CD4-positive, alpha-beta T cell (primary cell): ENCODE data around the gene MAP2K7. TPM values are rescaled to one million over a fixed set of nuclear protein-coding genes. Genes with fewer than 3 reads are reported as not detected.

Experiments
- ATAC-seq: fragments of 200-7000 bp; cut with Tn5 transposase; one replicate; pipeline ENCODE4 v1.10.0; 2022; ENCODE audit warnings: mild to moderate bottlenecking; ENCODE audit not compliant: poor library complexity
- CTCF ChIA-PET: fragments of 350-600 bp; sonication (Branson Sonifier 250); formaldehyde crosslinking; loops from one replicate; lab custom pipeline; 2021; ENCODE audit warnings: antibody characterized with exemption, inconsistent platforms; lab: Charles Lee
- POLR2A ChIA-PET: fragments of 350-600 bp; sonication (Branson Sonifier 250); formaldehyde crosslinking; loops from one replicate; lab custom pipeline; 2021; ENCODE audit warnings: antibody characterized with exemption, inconsistent platforms; lab: Charles Lee
- DNase-seq, 14 experiments: peaks; one replicate each; pipeline ENCODE4 v3.0.0-alpha.2; 2013 to 2020; ENCODE audit warnings: mixed read lengths in 2 of 14
- H3K27ac ChIP-seq, 2 donors: one replicate each; pipeline versions ENCODE4 v1.5.1 to v1.7.0; 2013; ENCODE audit warnings: low read length in 2 of 2, low read depth in 1 of 2, mild to moderate bottlenecking in 1 of 2
- H3K27me3 ChIP-seq, 2 experiments: 1 replicate in 1 of 2; 2 replicates in 1 of 2; pipeline versions ENCODE4 v1.6.1 to v1.7.0; 2013; ENCODE audit warnings: low read length in 2 of 2, control low read depth in 1 of 2, mild to moderate bottlenecking in 1 of 2, moderate library complexity in 1 of 2; ENCODE audit not compliant: insufficient read depth in 2 of 2, control insufficient read depth in 1 of 2
- H3K36me3 ChIP-seq: one replicate; pipeline ENCODE4 v1.6.1; 2013; ENCODE audit warnings: low read length, control low read depth; ENCODE audit not compliant: insufficient read depth
- H3K4me1 ChIP-seq: one replicate; pipeline ENCODE4 v1.6.1; 2013; ENCODE audit warnings: low read length, control low read depth; ENCODE audit not compliant: insufficient read depth
- H3K4me3 ChIP-seq: one replicate; pipeline ENCODE4 v1.5.1; 2013; ENCODE audit warnings: mild to moderate bottlenecking, low read length, moderate library complexity
- H3K9me3 ChIP-seq, 2 experiments: 1 replicate in 1 of 2; 2 replicates in 1 of 2; pipeline versions ENCODE4 v1.6.1 to v1.7.0; 2013; ENCODE audit warnings: low read length in 2 of 2, mild to moderate bottlenecking in 2 of 2, control low read depth in 1 of 2, moderate library complexity in 1 of 2; ENCODE audit not compliant: control insufficient read depth in 1 of 2, insufficient read depth in 1 of 2
- H3K27ac Mint-ChIP-seq: one replicate; pipeline ENCODE4 v1.8.0; 2020; ENCODE audit warnings: mixed read lengths
- H3K27me3 Mint-ChIP-seq: one replicate; pipeline ENCODE4 v1.8.0; 2021; ENCODE audit warnings: mixed read lengths
- H3K36me3 Mint-ChIP-seq: one replicate; pipeline ENCODE4 v1.8.0; 2021; ENCODE audit warnings: low read depth, mixed read lengths
- H3K4me1 Mint-ChIP-seq: one replicate; pipeline ENCODE4 v1.8.0; 2021; ENCODE audit warnings: low read depth, mixed read lengths
- H3K4me3 Mint-ChIP-seq: one replicate; pipeline ENCODE4 v1.8.0; 2020; ENCODE audit warnings: mild to moderate bottlenecking, mixed read lengths
- H3K9me3 Mint-ChIP-seq: one replicate; pipeline ENCODE4 v1.8.0; 2020; ENCODE audit warnings: mixed read lengths
- intact Hi-C, 2 experiments: fragments of 100-400 bp; cut with DNase I in 1 of 2; cut with micrococcal nuclease in 1 of 2; formaldehyde crosslinking; loops; one replicate each; pipeline versions ENCODE4 v1.15.1 to v1.9.0; 2023 to 2025; cut with DNase I, micrococcal nuclease
- total RNA-seq, 174 experiments: library from RNA in 2 of 174; stranded (reverse) in 2 of 174; gene quantifications; one replicate each; pipeline ENCODE4 v1.2.3 and lab custom pipeline; 2021 to 2026
- TF ChIP-seq, protein P1 (sequence below): fragments of 200-600 bp; IDR thresholded peaks from one replicate; pipeline ENCODE4 v1.8.0; 2022; ENCODE audit warnings: antibody characterized with exemption, mild to moderate bottlenecking

The MAP2K7 gene
- total RNA-seq, 2 experiments from 2014 or later = 81.7 to 82.3 TPM

DNA sequence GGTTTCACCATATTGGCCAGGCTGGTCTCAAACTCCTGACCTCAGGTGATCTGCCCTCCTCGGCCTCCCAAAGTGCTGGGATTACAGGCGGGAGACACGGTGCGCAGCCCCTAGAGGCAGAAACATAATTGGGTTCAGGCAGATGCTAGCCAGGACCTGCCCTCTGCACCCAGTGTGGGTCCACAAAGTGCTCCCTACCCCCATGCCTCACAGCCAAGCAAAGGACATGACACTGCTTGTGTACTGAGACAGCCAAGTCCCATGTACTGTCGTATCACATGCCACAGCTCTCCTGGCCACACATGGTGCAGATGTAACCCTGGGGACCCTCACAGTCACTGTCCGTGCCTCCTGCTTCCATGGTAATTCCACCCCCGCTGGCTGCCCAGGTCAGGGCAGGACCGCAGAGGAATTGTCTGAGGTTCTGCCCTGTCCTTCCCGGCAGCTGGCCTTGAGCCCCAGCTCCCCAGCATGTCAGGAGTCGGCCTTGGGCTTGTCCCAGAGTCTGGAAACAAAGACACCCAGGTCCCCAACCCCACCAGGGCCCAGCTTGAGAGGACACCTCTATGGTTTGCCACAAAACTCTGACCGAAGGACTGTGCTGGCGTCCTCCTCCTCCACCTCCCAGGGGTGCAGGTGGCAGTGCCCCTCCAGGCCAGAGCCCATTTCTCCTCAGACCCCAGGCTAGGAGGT, 37.1 kb upstream of the MAP2K7 start:
- ChIA-PET CTCF (interaction anchor here (0.7 kb wide), 1 partner anchor 186 kb away, joined by 3 read pairs; the partner anchor contains the start of gene TRAPPC5), POLR2A (interaction anchor here (1.2 kb wide), 1 partner anchor 54 kb away, joined by 4 read pairs; the partner anchor contains the start of gene SNAPC2)
- no peaks in the 10 kb centered on the region for H3K9me3 Mint-ChIP-seq
- H3K27me3 ChIP-seq = peaks cover 6 to 11% of the 10 kb centered on the region in 2 experiments
- peaks cover 13% of the 10 kb centered on the region for H3K27me3 Mint-ChIP-seq
- H3K4me1 Mint-ChIP-seq = peaks cover 27% of the 10 kb centered on the region
- peaks cover 68% of the 10 kb centered on the region for H3K4me1 ChIP-seq
- peaks cover 0 to 8% of the 10 kb centered on the region in 2 experiments for H3K9me3 ChIP-seq
- H3K27ac ChIP-seq = no peak overlapping the region
- intact Hi-C loops = loop anchor here in 1 of 2 experiments (5.0 kb wide), 1 partner anchor 56 kb away; the partner anchor contains the start of gene SNAPC2
- H3K4me3 Mint-ChIP-seq = no peak overlapping the region
- no peaks in the 10 kb centered on the region for H3K36me3 Mint-ChIP-seq
- DNase-seq (no peak), ATAC-seq (no peak)
- TF ChIP-seq, protein P1, sequence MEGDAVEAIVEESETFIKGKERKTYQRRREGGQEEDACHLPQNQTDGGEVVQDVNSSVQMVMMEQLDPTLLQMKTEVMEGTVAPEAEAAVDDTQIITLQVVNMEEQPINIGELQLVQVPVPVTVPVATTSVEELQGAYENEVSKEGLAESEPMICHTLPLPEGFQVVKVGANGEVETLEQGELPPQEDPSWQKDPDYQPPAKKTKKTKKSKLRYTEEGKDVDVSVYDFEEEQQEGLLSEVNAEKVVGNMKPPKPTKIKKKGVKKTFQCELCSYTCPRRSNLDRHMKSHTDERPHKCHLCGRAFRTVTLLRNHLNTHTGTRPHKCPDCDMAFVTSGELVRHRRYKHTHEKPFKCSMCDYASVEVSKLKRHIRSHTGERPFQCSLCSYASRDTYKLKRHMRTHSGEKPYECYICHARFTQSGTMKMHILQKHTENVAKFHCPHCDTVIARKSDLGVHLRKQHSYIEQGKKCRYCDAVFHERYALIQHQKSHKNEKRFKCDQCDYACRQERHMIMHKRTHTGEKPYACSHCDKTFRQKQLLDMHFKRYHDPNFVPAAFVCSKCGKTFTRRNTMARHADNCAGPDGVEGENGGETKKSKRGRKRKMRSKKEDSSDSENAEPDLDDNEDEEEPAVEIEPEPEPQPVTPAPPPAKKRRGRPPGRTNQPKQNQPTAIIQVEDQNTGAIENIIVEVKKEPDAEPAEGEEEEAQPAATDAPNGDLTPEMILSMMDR = no peak
- H3K27ac Mint-ChIP-seq = no peak overlapping the region
- H3K4me3 ChIP-seq = no peak overlapping the region
- H3K36me3 ChIP-seq = no peaks in the 10 kb centered on the region

DNA sequence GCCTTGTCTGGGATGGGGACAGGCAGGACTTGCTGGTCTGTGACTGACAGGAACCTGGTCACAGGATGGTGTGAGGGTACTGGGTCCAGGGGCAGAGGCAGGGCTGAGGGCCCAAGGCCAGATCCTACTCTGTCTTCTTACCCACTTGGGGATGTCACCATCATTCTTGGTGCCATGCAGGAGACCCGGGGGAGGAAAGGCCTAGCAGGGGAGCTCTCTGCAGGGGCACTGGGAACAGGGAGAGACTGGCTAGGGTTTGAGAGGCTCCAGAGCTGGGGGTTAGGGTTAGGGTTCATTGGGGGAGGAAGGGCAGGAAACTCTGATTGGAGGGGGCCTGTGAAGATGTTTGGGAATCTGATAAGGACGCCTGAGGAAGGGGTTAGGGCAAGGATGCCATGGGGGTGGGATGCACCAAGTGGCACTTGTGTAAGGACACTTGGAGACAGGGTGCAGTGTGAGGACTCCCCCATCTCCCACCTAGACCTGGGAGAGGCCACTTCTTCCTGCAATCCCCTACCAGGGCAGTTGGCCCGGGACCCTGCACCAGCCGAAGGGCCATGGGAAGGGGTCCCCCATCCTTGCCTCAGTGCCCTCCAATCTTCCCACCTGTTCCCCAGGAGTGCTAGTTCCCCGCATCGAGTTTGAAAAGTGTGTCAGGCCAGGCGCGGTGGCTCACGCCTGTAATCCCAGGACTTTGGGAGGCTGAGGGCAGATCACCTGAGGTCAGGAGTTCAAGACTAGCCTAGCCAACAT, 36.4 kb upstream of the MAP2K7 start:
- CTCF ChIA-PET = no interaction called here
- Histone ChIP-seq H3K36me3 (no peaks in the 10 kb centered on the region), H3K27ac (no peak overlapping the region), H3K27me3 (peaks cover 7 to 8% of the 10 kb centered on the region in 2 experiments), H3K9me3 (peaks cover 0 to 15% of the 10 kb centered on the region in 2 experiments), H3K4me3 (no peak overlapping the region), H3K4me1 (peaks cover 68% of the 10 kb centered on the region)
- TF ChIP-seq, protein P1 = no peak
- peaks cover 20% of the 10 kb centered on the region for H3K27me3 Mint-ChIP-seq
- POLR2A ChIA-PET = no interaction called here
- no peak overlapping the region for H3K27ac Mint-ChIP-seq
- no peaks in the 10 kb centered on the region for H3K9me3 Mint-ChIP-seq
- H3K36me3 Mint-ChIP-seq = no peaks in the 10 kb centered on the region
- ATAC-seq (no peak), DNase-seq (no peak)
- intact Hi-C loops = loop anchor here in 1 of 2 experiments (5.0 kb wide), 1 partner anchor 55 kb away; the partner anchor contains the start of gene SNAPC2
- H3K4me3 Mint-ChIP-seq = no peak overlapping the region
- H3K4me1 Mint-ChIP-seq = peaks cover 34% of the 10 kb centered on the region

DNA sequence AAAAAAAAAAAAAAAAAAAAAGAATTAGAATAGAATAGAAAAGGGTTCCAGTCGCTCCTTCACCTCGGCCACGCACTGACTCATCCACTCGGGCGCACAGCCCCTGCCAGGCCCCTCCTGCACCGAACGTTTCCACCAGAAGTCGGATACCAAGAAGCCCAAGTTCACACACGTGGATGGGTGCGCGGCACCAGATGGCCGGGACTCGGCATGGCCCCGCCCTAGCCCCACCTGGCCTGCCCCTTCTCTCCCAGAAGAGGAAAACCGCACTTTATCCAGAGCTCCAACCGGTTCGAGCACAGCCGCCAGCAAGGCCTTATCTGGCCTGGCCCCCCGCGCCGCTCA, 35.4 kb upstream of the MAP2K7 start:
- ChIA-PET POLR2A (interaction anchor here (1.7 to 2.2 kb wide), 6 partner anchors 10 to 75 kb away, joined by 5 to 42 read pairs (median 15); partner anchors contain the start of genes MAP2K7, SNAPC2 and TIMM44), CTCF (interaction anchor here (1.2 to 2.2 kb wide), 16 partner anchors 9 to 188 kb away, joined by 3 to 43 read pairs (median 6); partner anchors contain the start of genes MAP2K7, SNAPC2, TIMM44 and TRAPPC5)
- H3K4me1 ChIP-seq = peaks cover 67% of the 10 kb centered on the region
- peak overlapping the region; percentile 62 for H3K4me3 ChIP-seq
- intact Hi-C loops = loop anchor here (2.0 to 5.0 kb wide), 3 partner anchors 37 to 75 kb away; partner anchors contain the start of genes EVI5L (in 1 of the 2), SNAPC2 (in 1 of the 2) and TIMM44 (in 1 of the 2)
- DNase-seq (peak in 3 of 14 experiments; percentile 21 to 67 (median 46)), ATAC-seq (no peak)
- Mint-ChIP-seq H3K36me3 (no peaks in the 10 kb centered on the region), H3K27ac (peak overlapping the region; percentile 80), H3K4me1 (peaks cover 39% of the 10 kb centered on the region), H3K4me3 (peak overlapping the region; percentile 87), H3K9me3 (no peaks in the 10 kb centered on the region), H3K27me3 (peaks cover 28% of the 10 kb centered on the region)
- TF ChIP-seq, protein P1 = no peak
- peaks cover 0 to 25% of the 10 kb centered on the region in 2 experiments for H3K9me3 ChIP-seq
- peaks cover 16 to 19% of the 10 kb centered on the region in 2 experiments for H3K27me3 ChIP-seq
- no peak overlapping the region for H3K27ac ChIP-seq
- H3K36me3 ChIP-seq = no peaks in the 10 kb centered on the region
